ENCODE measurements around the gene TMEM129.
A peak's percentile ranks its signal among the peaks of the same experiment; 100 is the strongest.

TMEM129 gene

GRCh38 chr4:1758306-1759121, 37.4 kb upstream of the TMEM129 start:
- DNase-seq: no peak

- DNase-seq: no peak
Observed at GRCh38 chr4:1757836-1758235, 36.7 kb upstream of the TMEM129 start.

- no peak for DNase-seq
Observed at GRCh38 chr4:1756893-1757779, 36.0 kb upstream of the TMEM129 start.

- DNase-seq: no peak
Observed at GRCh38 chr4:1756079-1756478, 35.0 kb upstream of the TMEM129 start.

- no peak for DNase-seq
Observed at GRCh38 chr4:1755297-1755696, 34.2 kb upstream of the TMEM129 start.

- DNase-seq: no peak
Observed at GRCh38 chr4:1754336-1754735, 33.2 kb upstream of the TMEM129 start.

GRCh38 chr4:1753697-1754311, 32.7 kb upstream of the TMEM129 start:
- DNase-seq: no peak

- no peak for DNase-seq
Observed at GRCh38 chr4:1753294-1753696, 32.2 kb upstream of the TMEM129 start.

GRCh38 chr4:1752284-1753041, 31.3 kb upstream of the TMEM129 start:
- DNase-seq: no peak

GRCh38 chr4:1751919-1752283, 30.8 kb upstream of the TMEM129 start:
- DNase-seq: no peak

- no peak for DNase-seq
Observed at GRCh38 chr4:1751155-1751918, 30.2 kb upstream of the TMEM129 start.

- no peak for DNase-seq
Observed at GRCh38 chr4:1750381-1751154, 29.4 kb upstream of the TMEM129 start.

- no peak for DNase-seq
Observed at GRCh38 chr4:1749826-1750225, 28.7 kb upstream of the TMEM129 start.

- DNase-seq: no peak
Observed at GRCh38 chr4:1749370-1749769, 28.2 kb upstream of the TMEM129 start.

- DNase-seq: peak; percentile 70
Observed at GRCh38 chr4:1748465-1748995, 27.4 kb upstream of the TMEM129 start.

GRCh38 chr4:1747603-1747967, 26.5 kb upstream of the TMEM129 start:
- DNase-seq: no peak

GRCh38 chr4:1746919-1747602, 25.9 kb upstream of the TMEM129 start:
- DNase-seq: no peak

GRCh38 chr4:1746265-1746691, 25.2 kb upstream of the TMEM129 start:
- peak; percentile 62 for DNase-seq

- DNase-seq: no peak
Observed at GRCh38 chr4:1745697-1746096, 24.6 kb upstream of the TMEM129 start.

- no peak for DNase-seq
Observed at GRCh38 chr4:1745165-1745564, 24.0 kb upstream of the TMEM129 start.

Data from NK-92 treated with Interleukin-12 subunit alpha and Interleukin-12 subunit beta, amount 100 ng/mL, for 24 hours (cell line).